Stimulated activated CD4-positive, alpha-beta T cell treated with anti-CD3 and anti-CD28 coated beads, Interleukin-4, amount 100 ng/mL, for 48 hours (primary cell): ENCODE measurements around the gene KLHDC7B.
A peak's percentile ranks its signal among the peaks of the same experiment; 100 is the strongest.

Experiments
- DNase-seq, 2 donors: peaks; one replicate each; pipeline ENCODE4 v3.0.0-alpha.2; 2020; ENCODE audit warnings: low read depth in 2 of 2

Gene KLHDC7B

DNA sequence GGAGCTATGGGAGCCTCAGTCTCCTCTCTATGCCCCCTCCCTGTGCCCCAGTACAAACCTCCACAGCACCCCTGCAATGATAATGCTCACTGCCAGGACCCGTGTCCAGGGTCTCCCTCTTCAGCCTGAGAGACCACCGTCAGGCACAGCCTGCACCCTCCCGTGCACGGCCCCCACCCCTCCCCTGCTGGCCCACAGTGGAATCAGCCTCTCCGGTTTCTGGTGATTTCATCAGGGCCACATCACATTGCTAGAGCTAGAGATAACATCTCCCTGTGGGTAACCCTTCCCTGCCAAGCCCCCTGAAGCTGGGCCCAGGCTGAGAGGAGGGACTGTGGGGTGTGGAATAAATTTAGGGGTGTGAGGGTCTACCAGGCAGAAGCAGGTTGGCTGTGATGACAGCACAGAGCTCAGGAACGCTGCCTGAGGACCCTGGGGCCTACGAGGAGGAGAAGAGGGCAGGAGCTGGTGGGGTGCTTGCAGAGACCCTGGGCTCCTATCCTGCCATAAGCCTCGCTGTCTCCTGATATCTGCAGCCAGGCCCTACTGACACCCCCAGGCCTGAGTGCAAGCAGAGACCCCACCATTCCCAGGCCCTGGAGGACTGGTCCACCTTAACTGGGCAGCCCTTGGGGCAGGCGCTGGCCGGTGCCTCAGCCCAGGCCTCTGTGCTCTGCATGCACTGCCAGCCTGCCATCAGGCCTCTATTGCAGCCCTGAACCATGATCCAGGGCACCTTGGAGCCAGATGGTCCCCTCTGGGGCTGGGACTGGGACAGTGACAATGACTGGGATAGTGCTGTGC is at the start of gene KLHDC7B:
KLHDC7B (plus strand) TSS at position 378 of the 804 bp plus-strand sequence; CDS start at position 723, 345 bp downstream.
- no peak for DNase-seq

DNA sequence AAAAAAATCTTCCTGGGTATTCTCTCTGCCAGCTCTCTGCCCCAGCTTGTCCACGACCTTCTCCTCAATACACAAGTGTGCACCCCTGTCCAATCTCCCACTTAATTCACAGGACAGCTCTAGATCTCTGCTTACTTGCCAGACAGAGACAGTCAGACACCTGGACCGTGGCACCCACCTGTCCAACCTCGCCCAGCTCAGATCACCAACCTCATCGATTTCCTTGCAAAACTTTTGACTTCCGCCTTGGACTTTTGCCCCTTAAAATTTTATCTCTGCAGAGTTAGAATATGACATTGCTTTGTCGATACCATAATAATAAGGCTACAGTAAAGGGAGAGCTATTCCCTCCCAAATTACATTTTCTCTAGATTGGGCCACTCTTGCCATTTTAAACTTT is 48.6 kb upstream of the KLHDC7B start:
- DNase-seq: no peak

DNA sequence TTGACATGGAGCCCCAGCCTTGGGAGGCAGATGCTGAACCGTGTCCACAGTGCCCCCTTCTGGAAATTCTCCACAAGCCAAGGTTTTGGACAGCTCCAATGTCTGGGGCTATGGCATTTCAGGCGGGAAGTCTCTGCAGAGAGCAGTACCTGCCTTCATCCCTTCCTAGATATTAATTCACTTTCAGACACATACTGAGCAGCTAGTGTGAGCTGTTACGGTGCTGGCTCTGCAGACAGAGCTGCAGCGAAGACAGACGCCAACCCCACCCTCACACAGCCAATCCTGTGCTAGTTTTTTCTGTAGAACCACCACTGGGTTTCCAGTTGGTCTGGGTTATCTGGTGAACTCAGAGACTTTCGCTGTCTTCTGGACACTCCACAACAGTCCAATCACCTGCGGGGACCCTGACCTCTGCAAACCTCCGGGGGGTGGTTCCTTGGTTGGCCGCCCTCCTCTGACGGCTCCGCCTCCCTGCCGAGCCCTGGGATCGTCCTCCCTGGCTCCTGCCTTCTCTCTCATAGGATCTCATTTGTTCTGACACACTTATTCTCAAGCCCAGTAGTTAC is 47.3 kb upstream of the KLHDC7B start:
- peak; percentile 59 to 61 for DNase-seq

DNA sequence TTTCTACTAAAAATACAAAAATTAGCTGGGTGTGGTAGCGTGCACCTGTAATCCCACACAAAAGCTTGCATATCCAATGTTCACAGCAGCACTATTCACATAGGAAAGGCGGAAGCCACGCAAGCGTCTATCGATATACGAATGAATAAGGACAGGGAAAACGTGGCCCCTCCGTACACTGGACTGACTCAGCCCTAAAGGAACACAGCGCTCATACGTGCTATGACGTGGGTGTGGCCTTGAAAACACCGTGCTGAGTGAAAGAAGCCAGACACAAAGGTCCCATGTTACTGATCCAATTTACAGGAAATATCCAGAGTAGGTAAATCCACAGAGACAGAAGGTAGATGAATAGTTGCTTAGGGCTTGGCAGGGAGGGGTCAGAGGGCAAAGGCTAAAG is 45.2 kb upstream of the KLHDC7B start:
- DNase-seq: no peak

DNA sequence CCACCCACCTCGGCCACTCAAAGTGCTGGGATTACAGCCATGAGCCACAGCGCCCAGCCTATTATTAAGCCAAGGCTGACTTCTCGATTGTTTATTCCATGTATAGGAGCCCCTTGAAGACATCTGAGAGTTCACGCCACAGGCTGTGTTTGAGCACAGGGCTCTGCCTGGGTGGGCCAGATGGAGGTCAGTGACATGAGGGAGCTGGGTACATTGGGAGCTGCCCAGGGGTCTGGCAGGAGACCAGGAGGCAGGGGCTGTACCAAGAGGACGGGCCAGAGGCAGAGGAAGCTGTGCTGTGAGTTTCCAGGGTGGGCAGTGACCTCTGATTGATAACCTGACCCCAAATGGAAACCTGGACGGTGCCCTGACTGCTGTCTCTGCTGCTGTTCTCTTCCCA is 43.6 kb upstream of the KLHDC7B start:
- DNase-seq: no peak

DNA sequence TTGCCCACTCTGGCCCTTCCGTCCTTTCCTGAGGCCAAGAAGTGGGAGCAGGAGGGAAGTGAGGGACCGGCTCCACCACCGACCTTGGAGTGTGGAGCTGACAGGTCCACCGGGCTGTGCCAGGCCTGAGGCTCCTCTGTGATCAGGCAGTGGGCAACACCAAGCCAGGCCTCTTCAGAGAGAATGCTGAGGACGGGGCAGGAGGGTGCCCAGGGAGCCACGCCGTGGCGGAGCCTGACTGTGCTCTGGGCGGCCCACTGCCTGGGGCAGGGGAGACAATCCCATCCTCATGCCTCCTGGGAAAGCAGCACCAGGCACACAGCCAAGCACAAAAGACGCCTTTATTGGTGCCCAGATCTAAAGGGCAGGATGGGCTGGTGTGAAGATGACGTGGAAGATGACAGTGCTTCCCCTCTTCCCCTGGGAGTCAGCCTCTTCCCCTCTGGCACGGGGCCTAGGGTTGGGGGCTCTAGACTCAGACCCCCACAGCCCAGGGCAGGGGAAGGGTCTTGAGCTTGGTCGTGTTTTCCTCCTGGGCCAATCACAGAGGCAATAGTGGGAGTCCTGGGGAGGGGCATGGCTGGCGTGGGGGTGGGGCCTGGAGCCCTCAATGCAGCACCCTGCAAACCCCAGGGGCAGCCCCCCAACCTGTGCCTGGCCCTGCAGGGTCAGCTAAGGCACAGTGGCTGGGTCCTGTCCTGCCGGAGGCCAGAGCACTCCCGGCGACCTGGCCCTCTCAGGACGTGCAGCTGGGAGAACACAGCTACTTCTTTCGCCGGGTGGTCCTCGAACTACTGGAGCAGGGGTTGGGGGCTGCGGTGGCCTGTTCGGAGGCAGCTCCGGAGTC is 42.8 kb upstream of the KLHDC7B start:
- DNase-seq: no peak

DNA sequence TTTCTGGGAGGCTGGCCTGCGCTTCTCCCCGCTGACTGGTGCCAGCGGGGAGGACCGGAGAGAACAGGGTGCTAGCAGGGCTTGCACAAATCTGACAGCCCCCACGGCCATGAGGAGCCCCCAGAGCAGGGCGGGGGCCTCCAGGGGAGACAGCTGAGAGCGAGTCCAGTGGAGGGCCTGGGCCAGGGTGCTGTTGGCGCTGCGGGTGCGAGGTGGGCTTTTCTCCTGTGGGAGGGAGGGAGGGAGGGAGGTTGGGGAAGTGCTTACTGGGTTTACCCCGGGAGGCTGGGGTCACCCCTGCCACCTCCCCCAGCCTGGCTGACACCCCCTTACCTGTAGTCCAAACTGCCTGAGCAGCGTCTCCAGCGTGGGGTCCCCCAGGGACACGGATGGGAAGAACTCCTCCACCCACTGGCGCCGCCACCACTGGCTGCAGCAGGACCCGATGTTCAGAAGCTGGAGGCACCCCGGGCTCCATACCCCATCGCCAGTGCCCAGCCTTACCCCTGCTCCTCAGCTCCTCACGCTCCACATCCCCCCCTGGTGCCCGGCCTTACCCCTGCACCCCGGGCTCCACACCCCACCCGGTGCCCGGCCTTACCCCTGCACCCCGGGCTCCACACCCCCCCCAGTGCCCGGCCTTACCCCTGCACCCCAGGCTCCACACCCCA is 42.1 kb upstream of the KLHDC7B start:
- no peak for DNase-seq

DNA sequence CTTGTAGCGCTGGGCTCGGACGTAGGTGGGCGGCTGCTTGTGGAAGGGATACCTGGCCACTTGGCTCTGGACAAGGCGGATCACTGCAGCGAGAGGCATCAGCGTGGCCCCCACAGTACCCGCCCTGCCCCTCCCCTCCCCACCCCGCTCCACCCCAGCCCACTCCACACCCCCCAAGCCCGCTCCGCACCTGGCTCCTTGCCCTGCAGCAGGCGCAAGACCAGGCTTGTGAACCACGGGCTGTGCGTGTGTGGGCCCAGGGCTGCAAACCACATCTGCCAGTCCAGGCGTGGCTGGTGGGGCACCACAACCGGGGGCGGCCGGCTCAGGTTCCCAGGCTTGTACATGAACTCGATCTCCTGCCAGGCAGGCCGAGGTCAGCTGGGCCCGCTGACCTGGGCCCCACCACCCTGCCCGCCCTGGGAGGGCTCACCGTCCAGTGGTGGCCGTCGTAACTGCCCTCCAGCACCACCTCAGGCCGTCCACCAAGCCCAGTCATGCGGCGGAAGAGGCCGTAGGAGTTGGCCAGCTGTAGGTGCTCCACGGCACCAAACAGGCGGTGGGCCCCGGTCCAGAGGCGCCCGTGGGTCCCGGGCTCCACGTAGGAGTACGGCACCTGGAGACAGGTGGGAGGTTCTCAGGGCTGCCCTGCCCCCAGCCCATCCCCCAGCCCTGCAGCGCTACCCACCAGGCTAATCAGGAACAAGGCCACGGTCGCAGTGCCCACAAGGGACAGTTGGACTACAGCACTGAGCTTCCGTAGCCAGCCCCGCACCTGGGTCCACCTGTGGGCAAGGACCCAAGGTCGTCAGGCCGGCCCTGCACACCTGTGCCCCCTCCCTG is 41.1 kb upstream of the KLHDC7B start:
- no peak for DNase-seq

DNA sequence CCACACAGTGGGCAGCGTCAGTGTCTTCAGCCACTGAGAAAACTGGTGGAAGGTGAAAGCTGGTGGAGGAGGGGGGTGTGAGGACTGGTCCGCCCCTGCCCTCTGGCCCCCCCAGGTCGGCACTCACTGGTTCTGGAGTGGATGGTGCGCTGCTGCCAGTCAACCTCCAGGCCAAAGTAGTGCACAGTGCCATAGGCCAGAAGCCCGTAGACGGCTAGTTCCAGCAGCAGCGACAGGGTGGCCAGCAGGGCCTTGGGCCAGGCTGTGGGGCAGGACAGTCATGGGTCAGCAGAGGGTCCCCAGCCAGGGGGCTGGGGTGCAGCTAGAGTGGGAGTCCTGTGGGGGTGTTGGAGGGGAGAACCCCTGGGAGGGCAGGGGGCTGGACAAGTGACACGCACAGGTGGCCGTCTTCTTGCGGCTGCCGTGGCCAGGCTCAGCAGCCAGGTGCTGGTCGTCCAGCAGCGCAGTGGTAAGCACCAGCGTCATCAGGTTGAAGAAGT is 40.4 kb upstream of the KLHDC7B start:
- no peak for DNase-seq

DNA sequence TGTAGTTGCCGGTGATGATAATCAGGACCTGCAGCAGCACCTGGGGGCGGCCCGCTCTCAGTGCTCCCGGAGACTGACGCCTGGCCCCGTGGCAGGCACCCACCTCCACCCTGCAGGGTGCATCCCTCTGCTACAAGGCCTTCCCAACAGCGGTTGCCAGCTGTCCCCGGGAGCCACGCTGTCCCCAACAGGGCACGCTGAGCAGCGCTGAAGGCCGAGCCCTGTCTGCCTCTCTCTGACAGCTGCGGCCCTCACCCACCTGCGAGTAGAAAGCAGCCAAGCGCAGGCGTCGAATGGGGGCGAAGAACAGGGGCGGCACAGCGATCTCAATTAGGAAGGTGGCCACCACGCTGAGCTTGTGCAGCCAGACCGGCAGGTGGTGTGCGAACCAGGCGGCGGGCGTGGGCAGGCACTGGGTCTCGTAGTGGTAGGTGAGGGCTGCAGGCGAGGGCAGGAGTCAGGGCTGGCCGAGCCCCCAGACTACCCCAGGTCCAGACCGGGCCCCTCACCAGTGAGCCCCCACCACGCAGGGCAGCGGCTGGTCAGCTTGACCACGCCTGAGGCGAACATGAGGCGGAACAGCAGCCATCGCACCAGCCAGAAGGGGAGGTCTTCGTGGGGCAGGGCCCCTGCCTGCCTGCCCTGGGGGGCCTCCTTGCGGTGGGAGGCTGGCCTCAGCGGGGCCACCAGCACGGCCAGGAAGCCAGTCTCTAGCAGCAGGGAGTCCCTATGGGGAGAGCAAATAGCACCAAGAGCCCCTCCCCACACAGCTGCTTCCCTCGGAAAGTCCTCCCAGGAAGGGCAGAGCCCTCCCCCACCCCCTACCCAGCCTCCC is 39.7 kb upstream of the KLHDC7B start:
- DNase-seq: no peak

DNA sequence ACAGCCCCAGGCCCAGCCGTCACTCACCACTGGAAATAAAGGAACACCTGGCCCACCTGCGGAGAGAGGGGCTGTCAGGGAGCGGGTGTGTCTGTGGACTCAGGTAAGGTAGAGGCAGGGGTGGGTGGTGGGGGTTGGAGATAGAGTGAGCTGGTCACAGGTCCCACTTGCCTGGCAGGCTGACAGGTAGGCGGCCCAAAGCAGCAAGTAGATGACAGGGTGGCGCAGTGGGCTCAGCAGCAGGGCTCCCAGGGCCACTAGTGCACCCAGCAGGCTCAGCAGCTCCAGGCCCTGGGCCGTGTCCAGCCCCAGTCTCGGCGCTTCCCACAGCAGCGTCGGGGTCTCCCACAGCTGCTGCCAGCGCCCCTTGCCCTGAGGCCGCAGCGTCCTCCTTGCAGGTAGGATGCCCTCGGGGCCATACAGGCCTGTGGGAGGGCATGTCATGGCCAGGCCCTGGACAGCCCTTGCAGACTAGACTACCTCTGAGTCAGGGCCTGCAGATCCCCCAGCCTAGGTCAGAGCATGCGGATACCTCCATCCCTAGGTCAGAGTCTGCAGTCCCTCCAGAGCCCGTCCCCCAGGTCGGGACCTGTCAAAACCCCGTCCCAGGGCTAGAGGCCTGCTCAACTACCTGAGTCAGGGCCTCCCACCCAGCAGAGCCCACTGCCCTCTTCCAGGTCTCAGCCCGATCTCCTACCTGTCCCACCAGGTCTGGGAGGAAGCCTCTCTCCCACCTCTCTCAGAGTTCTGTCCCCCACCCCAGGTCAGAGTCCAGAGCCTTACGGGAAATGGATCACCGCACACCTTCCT is 38.9 kb upstream of the KLHDC7B start:
- DNase-seq: no peak

DNA sequence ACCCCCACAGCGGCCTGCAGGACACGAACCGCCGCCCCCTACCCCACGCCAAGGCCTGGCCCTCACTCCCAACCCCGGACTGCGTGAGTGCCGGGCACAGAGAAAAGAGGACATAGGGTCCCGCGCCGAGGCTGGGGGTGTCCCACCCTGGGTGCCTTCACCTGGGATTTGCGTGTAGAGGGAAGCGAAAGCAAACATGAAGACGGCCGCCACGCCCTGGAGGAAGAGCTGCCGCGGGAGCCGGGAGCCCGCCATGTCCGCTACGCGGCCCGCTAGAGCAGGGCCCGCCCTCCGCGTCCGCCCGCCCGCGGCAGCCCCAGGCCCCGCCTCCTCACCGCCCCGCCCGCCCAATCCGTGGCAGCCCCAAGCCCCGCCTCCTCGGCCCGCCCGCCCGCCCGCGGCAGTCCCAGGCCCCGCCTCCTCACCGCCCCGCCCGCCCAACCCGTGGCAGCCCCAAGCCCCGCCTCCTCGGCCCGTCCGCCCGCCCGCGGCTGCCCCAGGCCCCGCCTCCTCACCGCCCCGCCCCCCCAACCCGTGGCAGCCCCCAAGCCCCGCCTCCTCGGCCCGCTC is 38.2 kb upstream of the KLHDC7B start, which contains the start of gene LMF2:
LMF2 (minus strand) TSS at position 282 of the 570 bp plus-strand sequence; CDS start at position 255, 27 bp downstream.
- DNase-seq: peak; percentile 91 to 94

DNA sequence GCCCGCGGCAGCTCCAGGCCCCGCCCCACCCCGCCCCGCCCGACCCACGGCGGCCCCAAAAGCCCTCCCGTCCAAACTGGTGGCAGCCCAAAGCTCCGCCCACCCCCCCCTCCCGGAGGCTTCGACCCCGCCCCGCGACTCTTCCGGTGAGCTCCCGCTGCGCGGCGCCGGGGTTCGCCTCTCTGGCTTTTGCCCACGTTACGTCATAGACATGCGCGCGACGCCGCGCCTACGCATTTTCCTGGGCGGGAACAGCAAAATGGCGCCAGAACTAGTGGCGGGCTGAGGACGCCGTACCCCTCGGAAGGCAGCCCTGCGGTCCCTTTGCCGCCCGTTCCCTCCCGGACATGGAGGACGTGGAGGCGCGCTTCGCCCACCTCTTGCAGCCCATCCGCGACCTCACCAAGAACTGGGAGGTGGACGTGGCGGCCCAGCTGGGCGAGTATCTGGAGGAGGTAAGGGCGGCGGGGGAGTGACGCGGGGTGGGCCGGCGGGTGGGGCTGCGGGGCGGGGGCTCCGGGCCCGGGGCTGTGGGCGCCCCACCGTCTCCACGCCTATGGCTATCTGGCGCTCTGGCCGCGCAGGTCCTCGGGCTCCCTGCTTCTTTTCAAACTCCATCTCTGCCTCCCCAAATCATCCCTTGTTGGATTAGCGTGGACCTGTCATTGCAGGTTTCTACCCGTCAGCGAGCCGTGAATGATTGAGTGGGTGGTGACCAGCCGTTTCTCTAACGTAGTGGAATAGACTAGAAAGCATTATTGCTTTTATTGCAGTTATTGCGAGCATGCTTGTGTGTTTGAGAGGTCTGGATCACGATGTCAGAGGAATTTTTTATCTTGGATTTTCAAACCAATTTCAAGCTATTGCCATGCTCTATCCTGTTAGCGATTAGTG is 37.5 kb upstream of the KLHDC7B start, which contains the start of gene NCAPH2:
NCAPH2 (plus strand) TSS at position 234 of the 894 bp plus-strand sequence; CDS start at position 348, 114 bp downstream.
- DNase-seq: peak; percentile 95 to 97

DNA sequence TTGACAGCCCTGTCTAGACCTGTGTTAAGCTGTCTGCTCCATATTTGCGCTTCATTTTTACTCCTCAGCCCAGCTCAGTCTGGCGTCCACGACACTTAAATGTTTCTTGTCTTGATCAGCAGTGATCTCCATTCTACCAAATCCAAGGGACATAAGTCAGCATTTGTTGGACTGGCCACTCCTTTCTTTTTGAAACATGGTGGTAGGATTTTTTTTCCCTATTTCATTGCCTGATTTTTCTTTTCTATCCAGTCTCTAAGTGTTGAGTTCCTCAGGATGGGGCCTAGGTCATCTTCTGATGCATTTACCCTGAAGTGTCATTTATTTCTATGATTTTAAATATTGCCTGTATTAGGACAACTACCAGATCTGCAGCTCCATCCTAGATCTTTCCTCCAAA is 36.8 kb upstream of the KLHDC7B start:
- DNase-seq: no peak

DNA sequence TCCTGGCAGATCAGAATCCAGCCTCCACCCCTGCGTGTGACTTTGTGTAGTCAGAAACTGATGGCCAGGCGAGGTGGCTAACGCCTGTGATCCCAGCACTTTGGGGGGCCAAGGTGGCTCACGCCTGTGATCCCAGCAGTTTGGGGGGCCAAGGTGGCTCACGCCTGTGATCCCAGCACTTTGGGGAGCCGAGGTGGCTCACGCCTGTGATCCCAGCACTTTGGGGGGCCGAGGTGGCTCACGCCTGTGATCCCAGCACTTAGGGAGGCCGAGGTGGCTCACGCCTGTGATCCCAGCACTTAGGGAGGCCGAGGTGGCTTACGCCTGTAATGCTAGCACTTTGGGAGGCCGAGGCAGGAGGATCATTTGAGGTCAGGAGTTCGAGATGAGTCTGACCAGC is 32.5 kb upstream of the KLHDC7B start:
- DNase-seq: no peak

DNA sequence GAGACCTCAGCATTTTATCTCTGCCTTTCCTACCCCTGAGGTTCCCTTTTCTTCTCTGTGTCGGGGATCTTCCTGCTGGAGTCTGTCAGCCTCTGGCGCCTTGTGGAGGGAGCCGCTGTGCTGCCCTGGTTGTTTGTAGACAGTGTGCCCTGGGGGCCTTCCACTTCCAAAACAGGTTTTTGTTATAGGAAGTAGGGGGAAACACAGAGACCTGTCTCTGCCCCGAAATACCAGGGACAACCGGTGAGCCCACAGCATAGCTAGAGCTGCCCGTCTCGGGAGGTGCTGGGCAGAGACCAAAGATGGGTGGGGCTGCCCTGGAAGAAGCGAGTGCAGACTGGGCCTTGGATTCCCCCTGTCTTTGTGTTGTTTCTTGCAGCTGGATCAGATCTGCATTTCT is 29.6 kb upstream of the KLHDC7B start:
- DNase-seq: no peak

DNA sequence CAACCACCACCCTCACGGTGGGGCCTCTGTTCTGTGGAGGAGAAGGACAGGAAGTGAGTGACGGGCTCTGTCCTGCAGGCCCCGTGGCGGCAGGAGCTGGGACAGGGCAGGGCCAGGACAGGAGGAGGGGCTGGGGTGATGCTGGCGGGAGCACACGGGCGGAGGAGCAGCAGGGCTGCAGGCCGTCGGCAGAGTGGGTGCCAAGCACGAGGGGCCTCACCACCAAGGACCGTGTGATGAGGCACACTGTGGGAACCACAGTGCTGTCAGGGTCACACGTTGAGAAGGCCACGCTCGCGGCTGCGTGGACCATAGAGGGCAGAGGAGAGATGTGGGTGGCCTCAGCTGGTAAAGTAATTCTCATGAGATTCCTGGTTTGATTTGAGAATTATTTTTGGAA is 28.8 kb upstream of the KLHDC7B start:
- no peak for DNase-seq
